ENCODE measurements around the gene CLMN. TPM values are rescaled to one million over a fixed set of nuclear protein-coding genes. Genes with fewer than 3 reads are reported as not detected.

The CLMN gene
- polyA plus RNA-seq, 1 donor from 2014 or later, result 0.57 TPM

GRCh38 chr14:95164506-95164905, 155.2 kb downstream of the CLMN start:
- Histone ChIP-seq H3K27ac (ENCODE audit: low read length) (no peak overlapping the region), H3K4me2 (ENCODE audit: low read length) (no peak overlapping the region), H3K4me3 (ENCODE audit: low read length) (no peak overlapping the region), H3K27me3 (ENCODE audit: insufficient read depth, low read depth, low read length) (no peaks in the 10 kb centered on the region), H3K9ac (ENCODE audit: low read length) (no peak overlapping the region), H3K79me2 (replicated peaks; ENCODE audit: insufficient read depth, low read length) (no peaks in the 10 kb centered on the region), H3K9me3 (ENCODE audit: low read length) (peaks cover 11% of the 10 kb centered on the region), H3F3A (ENCODE audit: insufficient read depth, low read length, poor library complexity, severe bottlenecking) (no peaks in the 10 kb centered on the region), H3K36me3 (ENCODE audit: insufficient read depth, low read length) (peaks cover 6% of the 10 kb centered on the region), H4K20me1 (ENCODE audit: insufficient read depth) (no peaks in the 10 kb centered on the region), H3K9me2 (ENCODE audit: insufficient read depth, low read length) (no peaks in the 10 kb centered on the region), H2AFZ (ENCODE audit: low read depth, low read length) (no peak overlapping the region)
- TF ChIP-seq EP300 (conservative IDR thresholded peaks at IDR 0.05; ENCODE audit: poor library complexity, severe bottlenecking), result no peak
- no peak for TF ChIP-seq RAD21 (conservative IDR thresholded peaks at IDR 0.05)
- no peak for TF ChIP-seq SMC3 (conservative IDR thresholded peaks at IDR 0.05; ENCODE audit: poor library complexity)
- TF ChIP-seq CTCF (IDR thresholded peaks at IDR 0.05; ENCODE audit: poor library complexity, severe bottlenecking), result no peak
- no peak for TF ChIP-seq TAF1 (IDR thresholded peaks at IDR 0.05; ENCODE audit: low read depth)
- TF ChIP-seq MXI1 (conservative IDR thresholded peaks at IDR 0.05; ENCODE audit: poor library complexity, severe bottlenecking), result no peak
- no peak for TF ChIP-seq EZH2 (IDR thresholded peaks at IDR 0.05; ENCODE audit: borderline replicate concordance, insufficient read depth, low read length, poor library complexity, severe bottlenecking)
- no peak for TF ChIP-seq REST (IDR thresholded peaks at IDR 0.05; ENCODE audit: borderline replicate concordance)
- TF ChIP-seq POLR2AphosphoS5 (IDR thresholded peaks at IDR 0.05), result no peak

DNA sequence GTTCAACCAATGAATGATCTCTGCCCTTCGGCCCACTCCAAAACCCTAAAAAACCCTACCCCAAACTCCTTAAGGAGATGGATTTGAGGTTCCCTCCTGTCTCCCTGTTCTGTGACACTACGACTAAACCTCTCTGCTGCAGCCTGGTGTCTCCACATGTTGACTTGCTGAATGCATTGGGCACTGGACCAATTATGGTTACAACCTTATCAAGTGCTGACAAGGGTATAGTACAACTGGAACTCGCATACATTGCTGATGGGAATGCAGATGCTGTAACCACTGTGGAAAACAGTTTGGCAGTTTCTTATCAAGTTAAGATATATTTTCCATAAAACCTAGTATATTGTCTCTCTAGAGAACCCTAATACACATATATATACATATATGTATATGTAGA, 156.0 kb downstream of the CLMN start:
- H3K27me3 ChIP-seq (ENCODE audit: insufficient read depth, low read depth, low read length), result no peaks in the 10 kb centered on the region

More for the DNA sequence above, 156.0 kb downstream of the CLMN start:
- Histone ChIP-seq H3K9me2 (ENCODE audit: insufficient read depth, low read length) (no peaks in the 10 kb centered on the region), H3K9me3 (ENCODE audit: low read length) (peaks cover 11% of the 10 kb centered on the region), H2AFZ (ENCODE audit: low read depth, low read length) (no peak overlapping the region), H3K36me3 (ENCODE audit: insufficient read depth, low read length) (peaks cover 6% of the 10 kb centered on the region), H3F3A (ENCODE audit: insufficient read depth, low read length, poor library complexity, severe bottlenecking) (no peaks in the 10 kb centered on the region), H3K79me2 (replicated peaks; ENCODE audit: insufficient read depth, low read length) (no peaks in the 10 kb centered on the region), H3K4me3 (ENCODE audit: low read length) (no peak overlapping the region), H3K9ac (ENCODE audit: low read length) (no peak overlapping the region), H4K20me1 (ENCODE audit: insufficient read depth) (no peaks in the 10 kb centered on the region), H3K4me2 (ENCODE audit: low read length) (no peak overlapping the region), H3K27ac (ENCODE audit: low read length) (no peak overlapping the region)
- TF ChIP-seq POLR2AphosphoS5 (IDR thresholded peaks at IDR 0.05) (no peak), CTCF (IDR thresholded peaks at IDR 0.05; ENCODE audit: poor library complexity, severe bottlenecking) (no peak)

Measured in neural cell (in vitro differentiated cells).